ENCODE results near the gene ICAM5.

The ICAM5 gene

GRCh38 chr19:10299545-10300458 is 10.1 kb downstream of the ICAM5 start:
- no peaks in the 10 kb centered on the region for H3K9me3 ChIP-seq (ENCODE audit: insufficient read depth, low read length)
- no peak overlapping the region for H3K27ac ChIP-seq (ENCODE audit: low read depth, low read length)
- H3K9me2 ChIP-seq (replicated peaks; ENCODE audit: insufficient read depth, low read length) = no peaks in the 10 kb centered on the region
- H3K27me3 ChIP-seq (ENCODE audit: low read length) = no peaks in the 10 kb centered on the region
- no peaks in the 10 kb centered on the region for H3K79me2 ChIP-seq (ENCODE audit: insufficient read depth, low read length)
- no peaks in the 10 kb centered on the region for H3K36me3 ChIP-seq (ENCODE audit: low read length)
- H4K20me1 ChIP-seq (ENCODE audit: low read depth, low read length) = no peaks in the 10 kb centered on the region
- TF ChIP-seq CTCF (IDR thresholded peaks at IDR 0.05; ENCODE audit: insufficient read depth, low read length, poor library complexity, severe bottlenecking) = no peak
- no peak for TF ChIP-seq EZH2phosphoT487 (conservative IDR thresholded peaks at IDR 0.05; ENCODE audit: low read length)
- no peak overlapping the region for H3K4me2 ChIP-seq (ENCODE audit: low read depth, low read length, poor library complexity, severe bottlenecking)
- H2AFZ ChIP-seq (ENCODE audit: low read depth, low read length, severe bottlenecking) = no peak overlapping the region
- H3K4me3 ChIP-seq (ENCODE audit: insufficient read depth, low read length, poor library complexity, severe bottlenecking) = no peak overlapping the region
- no peaks in the 10 kb centered on the region for H3F3A ChIP-seq (ENCODE audit: insufficient read depth)
- no peak overlapping the region for H3K9ac ChIP-seq (ENCODE audit: low read length)

- no peak overlapping the region for H3K9ac ChIP-seq (ENCODE audit: low read length)
- no peaks in the 10 kb centered on the region for H3K36me3 ChIP-seq (ENCODE audit: low read length)
- H3K27me3 ChIP-seq (ENCODE audit: low read length) = no peaks in the 10 kb centered on the region
- H3F3A ChIP-seq (ENCODE audit: insufficient read depth) = no peaks in the 10 kb centered on the region
- H3K9me3 ChIP-seq (ENCODE audit: insufficient read depth, low read length) = no peaks in the 10 kb centered on the region
- no peaks in the 10 kb centered on the region for H3K9me2 ChIP-seq (replicated peaks; ENCODE audit: insufficient read depth, low read length)
- no peak overlapping the region for H3K4me2 ChIP-seq (ENCODE audit: low read depth, low read length, poor library complexity, severe bottlenecking)
- H3K27ac ChIP-seq (ENCODE audit: low read depth, low read length) = no peak overlapping the region
- H2AFZ ChIP-seq (ENCODE audit: low read depth, low read length, severe bottlenecking) = no peak overlapping the region
- no peak overlapping the region for H3K4me3 ChIP-seq (ENCODE audit: insufficient read depth, low read length, poor library complexity, severe bottlenecking)
- no peaks in the 10 kb centered on the region for H4K20me1 ChIP-seq (ENCODE audit: low read depth, low read length)
- no peak for TF ChIP-seq CTCF (IDR thresholded peaks at IDR 0.05; ENCODE audit: insufficient read depth, low read length, poor library complexity, severe bottlenecking)
- TF ChIP-seq EZH2phosphoT487 (conservative IDR thresholded peaks at IDR 0.05; ENCODE audit: low read length) = no peak
- no peaks in the 10 kb centered on the region for H3K79me2 ChIP-seq (ENCODE audit: insufficient read depth, low read length)
These were observed 15.5 kb downstream of the ICAM5 start for GRCh38 chr19:10305139-10305806.

GRCh38 chr19:10306327-10306726 is 16.6 kb downstream of the ICAM5 start:
- Histone ChIP-seq H3F3A (ENCODE audit: insufficient read depth) (no peaks in the 10 kb centered on the region), H3K36me3 (ENCODE audit: low read length) (no peaks in the 10 kb centered on the region), H3K9me3 (ENCODE audit: insufficient read depth, low read length) (no peaks in the 10 kb centered on the region), H3K27me3 (ENCODE audit: low read length) (no peaks in the 10 kb centered on the region), H3K9me2 (replicated peaks; ENCODE audit: insufficient read depth, low read length) (no peaks in the 10 kb centered on the region), H4K20me1 (ENCODE audit: low read depth, low read length) (no peaks in the 10 kb centered on the region), H3K4me3 (ENCODE audit: insufficient read depth, low read length, poor library complexity, severe bottlenecking) (no peak overlapping the region), H3K9ac (ENCODE audit: low read length) (no peak overlapping the region), H3K27ac (ENCODE audit: low read depth, low read length) (no peak overlapping the region), H2AFZ (ENCODE audit: low read depth, low read length, severe bottlenecking) (no peak overlapping the region), H3K4me2 (ENCODE audit: low read depth, low read length, poor library complexity, severe bottlenecking) (no peak overlapping the region), H3K79me2 (ENCODE audit: insufficient read depth, low read length) (no peaks in the 10 kb centered on the region)
- TF ChIP-seq CTCF (IDR thresholded peaks at IDR 0.05; ENCODE audit: insufficient read depth, low read length, poor library complexity, severe bottlenecking) (no peak), EZH2phosphoT487 (conservative IDR thresholded peaks at IDR 0.05; ENCODE audit: low read length) (no peak)

All from SU-DHL-6 (cell line).